NCI-H187 (cell line): Measurements from ENCODE around the gene MED16.
"Not testable (repeated sequence)": the region's sequence is repeated elsewhere in the genome, so short reads cannot be mapped to it uniquely, and the experiment has no call there.

Source experiments
- DNase-seq, 2 experiments: peaks; one replicate each; lab custom pipeline; 2025; lab: John Stamatoyannopoulos, UW

MED16 gene

DNA sequence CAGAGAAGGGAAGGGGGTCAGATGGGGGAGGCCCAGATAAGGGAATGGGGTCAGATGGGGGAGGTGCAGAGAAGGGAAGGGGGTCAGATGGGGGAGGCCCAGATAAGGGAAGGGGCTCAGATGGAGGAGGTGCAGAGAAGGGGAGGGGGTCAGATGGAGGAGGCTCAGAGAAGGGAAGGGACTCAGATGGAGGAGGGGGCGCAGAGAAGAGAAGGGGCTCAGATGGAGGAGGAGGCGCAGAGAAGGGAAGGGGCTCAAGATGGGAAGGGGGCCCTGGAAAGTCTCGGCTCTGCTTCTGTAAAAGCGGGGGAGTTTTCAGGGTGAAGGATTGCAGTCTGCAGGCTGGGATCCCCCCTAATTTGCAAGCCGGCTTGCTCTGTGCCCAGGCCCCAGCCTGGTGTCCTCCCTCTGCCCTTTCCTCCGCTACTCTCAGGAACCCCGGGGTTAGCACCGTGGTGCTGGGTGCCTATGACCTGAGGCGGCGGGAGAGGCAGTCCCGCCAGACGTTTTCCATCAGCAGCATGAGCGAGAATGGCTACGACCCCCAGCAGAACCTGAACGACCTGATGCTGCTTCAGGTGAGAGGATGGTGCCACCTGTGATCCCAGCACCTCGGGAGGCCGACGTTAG lies 63.7 kb downstream of the MED16 start:
- DNase-seq, result no peak

DNA sequence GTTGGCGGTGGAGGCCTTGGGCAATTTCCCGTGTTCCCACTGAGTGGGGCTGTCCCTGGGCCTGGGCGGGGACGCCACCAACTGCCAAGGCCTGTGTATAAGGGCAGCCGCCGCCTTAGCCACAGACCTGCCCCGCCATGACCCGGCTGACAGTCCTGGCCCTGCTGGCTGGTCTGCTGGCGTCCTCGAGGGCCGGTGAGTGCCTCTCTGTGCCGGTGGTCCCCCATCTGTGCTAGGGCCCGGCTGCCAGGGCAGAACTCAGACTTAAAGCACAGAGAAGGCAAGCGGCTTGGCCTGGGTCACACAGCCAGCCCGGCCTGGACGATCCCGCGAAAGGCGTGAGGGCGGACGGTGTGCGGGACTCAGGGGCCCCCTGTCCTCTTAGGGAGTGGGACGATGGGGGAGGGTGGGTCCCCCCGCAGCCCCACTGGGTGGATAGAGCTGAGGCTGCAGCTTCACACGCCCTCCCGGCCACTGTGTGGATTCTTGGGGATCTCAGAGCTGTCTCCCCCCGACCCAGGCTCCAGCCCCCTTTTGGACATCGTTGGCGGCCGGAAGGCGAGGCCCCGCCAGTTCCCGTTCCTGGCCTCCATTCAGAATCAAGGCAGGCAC lies 65.2 kb downstream of the MED16 start, which contains the start of gene AZU1:
Gene AZU1, plus strand, starts transcription at position 128 of the 612 bp plus-strand sequence. Its CDS starts 10 bp downstream, at position 138.
- no peak for DNase-seq

DNA sequence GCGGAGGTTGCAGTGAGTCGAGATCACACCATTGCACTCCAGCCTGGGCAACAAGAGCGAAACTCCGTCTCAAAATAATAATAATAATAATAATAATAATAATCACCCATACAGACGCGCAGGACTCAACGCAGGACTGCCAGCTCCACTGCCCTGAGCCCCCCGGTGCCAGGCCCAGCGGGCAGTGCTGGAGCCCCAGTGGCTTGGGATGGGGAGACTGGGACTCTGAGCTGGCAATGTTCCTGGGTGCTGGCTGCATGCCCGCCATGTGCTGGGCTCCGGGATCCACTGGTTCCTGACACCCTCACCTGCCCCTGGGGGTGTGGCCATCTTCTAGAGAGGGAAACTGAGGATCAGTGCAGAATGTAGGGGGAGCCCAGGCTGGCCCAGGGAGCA lies 65.7 kb downstream of the MED16 start:
- no peak for DNase-seq

DNA sequence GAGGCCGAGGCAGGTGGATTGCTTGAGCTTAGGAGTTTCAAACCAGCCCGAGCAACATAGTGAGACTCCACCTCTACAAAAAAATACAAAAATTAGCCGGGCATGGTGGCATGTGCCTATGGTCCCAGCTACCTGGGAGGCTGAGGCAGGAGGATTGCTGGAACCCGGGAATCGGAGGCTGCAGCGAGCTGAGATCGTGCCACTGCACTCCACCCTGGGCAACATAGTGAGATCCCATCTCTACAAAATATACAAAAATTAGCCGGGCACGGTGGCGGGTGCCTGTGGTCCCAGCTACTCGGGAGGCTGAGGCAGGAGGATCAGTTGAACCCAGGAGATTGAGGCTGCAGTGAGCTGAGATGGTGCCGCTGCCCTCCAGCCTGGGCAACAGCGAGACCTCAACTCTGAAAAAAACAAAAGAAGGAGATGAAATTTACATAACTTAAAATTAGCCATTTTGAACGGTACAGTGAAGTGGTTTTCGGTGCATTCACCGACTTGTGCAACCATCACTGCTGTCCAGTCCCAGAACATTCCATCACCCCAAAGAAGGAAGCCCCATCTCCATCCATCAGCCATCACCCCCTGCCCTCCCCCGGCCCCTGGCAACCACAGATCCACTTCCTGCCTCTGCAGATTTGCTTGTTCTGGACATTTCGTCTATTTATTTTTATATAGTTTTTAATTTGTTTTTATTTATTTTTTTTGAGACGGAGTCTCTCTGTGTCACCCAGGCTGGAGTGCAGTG lies 66.9 kb downstream of the MED16 start:
- no peak for DNase-seq

DNA sequence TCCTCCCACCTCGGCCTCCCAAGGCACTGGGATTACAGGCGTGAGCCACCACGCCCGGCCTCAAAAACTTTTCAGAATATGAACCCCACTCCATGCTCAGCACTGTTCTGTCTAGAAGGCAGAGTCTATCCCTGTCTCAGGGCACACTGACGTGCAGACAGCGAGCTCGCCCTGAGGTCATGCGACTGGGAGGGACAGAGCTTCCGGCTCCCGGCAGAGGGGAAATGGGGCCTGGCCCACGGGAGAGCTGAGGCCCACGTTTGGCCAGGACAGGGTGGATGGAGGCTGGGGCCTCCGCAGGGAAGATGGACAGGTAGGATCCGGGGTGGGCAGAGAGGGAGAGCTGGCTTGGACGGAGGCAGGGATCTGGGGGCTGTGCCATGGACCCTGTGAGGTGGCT lies 68.1 kb downstream of the MED16 start:
- DNase-seq, result no peak

DNA sequence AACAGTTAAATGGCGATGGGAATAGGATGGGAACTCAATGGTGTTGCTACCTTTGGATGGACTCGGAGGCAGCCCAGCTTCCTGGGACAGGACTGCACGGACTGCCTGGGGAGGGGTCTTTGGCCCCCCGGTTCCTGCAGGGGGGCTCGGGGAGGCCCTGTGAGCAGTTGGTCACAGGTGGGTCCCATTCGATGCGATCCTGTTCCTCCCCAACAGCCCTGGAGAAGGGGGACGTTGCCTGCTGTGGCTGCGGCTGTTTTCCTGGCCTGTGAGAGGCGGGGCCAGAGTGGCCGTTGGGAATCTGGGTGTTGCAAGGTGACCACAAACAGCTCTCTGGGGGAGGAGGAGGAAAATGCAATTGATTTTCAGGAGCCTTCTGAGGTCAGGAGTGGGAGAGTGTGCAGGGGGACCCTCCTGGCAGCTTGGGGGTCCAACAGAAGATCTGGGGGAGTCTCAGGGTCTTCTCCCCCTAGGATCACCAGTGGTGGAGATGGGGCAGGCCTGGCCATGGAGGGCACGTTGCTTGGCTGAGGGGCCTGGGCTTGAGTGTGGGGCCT lies 69.3 kb downstream of the MED16 start:
- DNase-seq, result no peak

DNA sequence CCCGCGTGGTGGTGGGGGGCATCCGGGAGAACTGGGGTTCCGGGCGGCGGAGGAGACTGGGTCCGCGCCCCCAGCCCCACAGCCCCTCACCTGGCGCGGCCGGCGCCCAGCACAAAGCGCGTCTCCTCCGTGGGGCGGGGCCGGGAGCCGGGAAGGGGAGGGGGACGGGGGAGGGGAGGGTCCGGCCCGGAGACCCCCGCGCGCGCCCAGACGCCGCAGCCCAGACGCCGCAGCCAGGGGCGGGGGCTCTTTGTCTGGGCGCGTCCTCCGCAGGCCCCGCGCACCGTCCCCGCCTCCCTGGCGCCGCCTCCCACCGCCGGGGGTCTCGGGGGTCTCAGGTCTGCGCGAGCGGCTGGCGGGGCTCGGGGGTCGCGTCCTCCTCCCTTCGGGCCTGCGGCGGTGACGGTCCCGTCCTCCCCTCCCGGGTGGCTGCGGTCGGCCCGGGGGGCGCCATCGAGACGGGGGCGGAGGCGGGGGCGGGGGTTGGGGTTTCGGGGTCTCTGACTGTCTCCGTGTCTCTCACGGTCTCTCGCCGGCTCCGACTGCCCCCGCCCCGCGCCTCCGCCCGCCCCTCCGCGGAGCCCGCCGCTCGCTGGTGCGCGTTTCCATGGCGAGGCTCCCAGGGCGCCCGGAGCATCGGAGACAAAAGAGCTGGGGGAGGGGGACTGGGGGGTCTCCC lies 71.0 kb downstream of the MED16 start, which contains the start of gene PLPPR3:
Gene PLPPR3, minus strand, starts transcription at position 131 of the 679 bp plus-strand sequence. CDS start 396 bp downstream, outside the sequence.
- DNase-seq, result no peak

DNA sequence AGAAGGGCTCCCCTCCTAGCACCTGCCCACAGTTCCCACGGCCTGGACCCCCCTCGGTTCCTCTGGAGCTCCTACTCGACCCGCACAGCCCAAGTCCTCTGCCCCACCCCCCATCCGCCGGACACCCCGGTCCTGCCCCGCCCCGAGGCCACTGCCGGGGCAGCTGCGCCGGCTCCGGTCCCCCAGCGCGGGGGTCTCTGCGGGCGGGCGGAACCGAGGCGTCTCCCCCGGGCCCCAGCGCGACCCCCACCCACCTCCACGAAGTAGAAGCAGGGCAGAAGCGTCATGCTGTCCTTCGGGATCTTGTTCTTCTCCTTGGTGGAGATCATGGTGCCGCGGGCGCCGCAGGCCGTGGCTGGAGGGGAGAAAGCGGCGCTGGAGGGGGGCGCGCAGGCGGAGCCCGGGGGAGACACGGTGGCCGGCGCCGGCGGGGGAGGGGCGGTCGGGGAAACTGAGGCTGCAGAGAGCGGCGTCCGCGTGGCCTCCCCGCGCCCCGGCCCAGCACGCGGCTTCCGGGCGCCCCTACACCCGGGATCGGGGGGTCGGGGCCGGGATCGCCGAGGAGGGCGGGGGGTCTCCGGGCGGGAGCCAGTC lies 71.7 kb downstream of the MED16 start:
- DNase-seq, result no peak

DNA sequence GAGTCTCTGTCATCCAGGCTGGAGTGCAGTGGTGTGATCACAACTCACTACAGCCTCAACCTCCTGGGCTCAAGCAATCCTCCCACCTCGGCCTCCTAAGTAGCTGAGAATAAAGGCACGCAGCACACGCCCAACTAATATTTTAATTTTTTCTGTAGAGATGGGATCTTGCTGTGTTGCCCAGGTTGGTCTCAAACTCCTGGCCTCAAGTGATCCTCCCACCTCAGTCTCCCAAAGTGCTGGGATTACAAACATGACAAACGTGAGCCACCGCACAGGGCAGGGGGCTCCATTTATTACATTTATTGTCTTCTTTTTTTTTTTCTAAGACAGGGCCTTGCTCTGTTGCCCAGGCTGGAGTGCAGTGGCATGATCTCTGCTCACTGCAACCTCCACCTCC lies 72.8 kb downstream of the MED16 start:
- not testable (repeated sequence) for DNase-seq
